Esophagus squamous epithelium (tissue), 4 donors: ENCODE measurements around the gene FBXL12.

ENCODE experiments used
- CTCF ChIP-seq, 6 experiments: fragments of 450-650 bp in 4 of 6; fragments of 200-600 bp in 2 of 6; sonication (generic) in 2 of 6; IDR thresholded peaks; one replicate each; pipeline ENCODE4 v1.5.1; 2016 to 2019; ENCODE audit warnings: antibody characterized with exemption in 6 of 6, mild to moderate bottlenecking in 4 of 6, moderate library complexity in 4 of 6
- POLR2A ChIP-seq, 4 donors: fragments of 450-650 bp; IDR thresholded peaks; one replicate each; pipeline ENCODE4 v1.6.1; 2017; ENCODE audit warnings: antibody characterized with exemption in 4 of 4, mild to moderate bottlenecking in 4 of 4, moderate library complexity in 3 of 4

GRCh38 chr19:9819596-9819909 is 674 bp upstream of the FBXL12 start:
- TF ChIP-seq CTCF (IDR thresholded peaks at IDR 0.05) (no peak), POLR2A (IDR thresholded peaks at IDR 0.05) (no peak)
